Liver (tissue), 9 donors: ENCODE measurements around the gene SLN. TPM values are rescaled to one million over a fixed set of nuclear protein-coding genes. Genes with fewer than 3 reads are reported as not detected.

Experiments
- DNase-seq: peaks from one replicate; pipeline ENCODE4 v3.0.0-alpha.2; 2017; ENCODE audit warnings: low spot score
- H3K27ac ChIP-seq, 2 donors: one replicate each; pipeline ENCODE4 v1.7.0; 2013; ENCODE audit warnings: inconsistent platforms in 2 of 2, low read length in 2 of 2, control low read depth in 1 of 2, low read depth in 1 of 2, mild to moderate bottlenecking in 1 of 2
- H3K27me3 ChIP-seq, 4 donors: one replicate each; pipeline versions ENCODE4 v1.6.1 to v1.7.0; 2013; ENCODE audit warnings: low read length in 3 of 4, inconsistent platforms in 1 of 4, mild to moderate bottlenecking in 1 of 4, moderate library complexity in 1 of 4; ENCODE audit not compliant: control insufficient read depth in 4 of 4, insufficient read depth in 4 of 4
- H3K36me3 ChIP-seq, 4 donors: one replicate each; pipeline versions ENCODE4 v1.6.1 to v1.7.0; 2013; ENCODE audit warnings: low read length in 3 of 4, mild to moderate bottlenecking in 3 of 4, low read depth in 1 of 4, moderate library complexity in 1 of 4; ENCODE audit not compliant: control insufficient read depth in 4 of 4, insufficient read depth in 3 of 4
- H3K4me1 ChIP-seq, 4 donors: one replicate each; pipeline versions ENCODE4 v1.6.1 to v1.7.0; 2013; ENCODE audit warnings: low read length in 3 of 4, mild to moderate bottlenecking in 3 of 4, moderate library complexity in 1 of 4; ENCODE audit not compliant: control insufficient read depth in 4 of 4, insufficient read depth in 4 of 4
- H3K4me3 ChIP-seq, 3 donors: one replicate each; pipeline versions ENCODE4 v1.6.1 to v1.7.0; 2013; ENCODE audit warnings: low read length in 3 of 3, control low read depth in 1 of 3, low read depth in 1 of 3, mild to moderate bottlenecking in 1 of 3
- H3K9ac ChIP-seq, 2 donors: one replicate each; pipeline ENCODE4 v1.7.0; 2013; ENCODE audit warnings: low read length in 2 of 2, mild to moderate bottlenecking in 2 of 2, moderate library complexity in 2 of 2, control low read depth in 1 of 2, low read depth in 1 of 2
- H3K9me3 ChIP-seq, 4 donors: one replicate each; pipeline versions ENCODE4 v1.6.1 to v1.7.0; 2013; ENCODE audit warnings: low read length in 3 of 4; ENCODE audit not compliant: control insufficient read depth in 4 of 4
- EGR1 ChIP-seq, 2 donors: IDR thresholded peaks; 2 replicates each; pipeline ENCODE4 v1.6.1; 2016 to 2018; ENCODE audit warnings: antibody characterized with exemption in 2 of 2, low read depth in 2 of 2
- FOXA1 ChIP-seq: IDR thresholded peaks from 2 replicates; pipeline ENCODE4 v1.6.1; 2016; ENCODE audit warnings: antibody characterized with exemption
- FOXA2 ChIP-seq: IDR thresholded peaks from 2 replicates; pipeline ENCODE4 v1.6.1; 2016; ENCODE audit warnings: antibody characterized with exemption
- HNF4G ChIP-seq: IDR thresholded peaks from 2 replicates; pipeline ENCODE4 v1.6.1; 2016; ENCODE audit warnings: antibody characterized with exemption
- JUND ChIP-seq, 2 donors: IDR thresholded peaks; 2 replicates each; pipeline ENCODE4 v1.6.1; 2016; ENCODE audit warnings: antibody characterized with exemption in 2 of 2
- RAD21 ChIP-seq, 2 donors: IDR thresholded peaks; 2 replicates each; pipeline ENCODE4 v1.6.1; 2016; ENCODE audit warnings: antibody characterized with exemption in 2 of 2, mild to moderate bottlenecking in 2 of 2
- RXRA ChIP-seq, 2 donors: IDR thresholded peaks; 2 replicates each; pipeline ENCODE4 v1.6.1; 2017 to 2018; ENCODE audit warnings: antibody characterized with exemption in 2 of 2, mild to moderate bottlenecking in 1 of 2
- TAF1 ChIP-seq: conservative IDR thresholded peaks from 2 replicates; pipeline ENCODE4 v1.6.1; 2016; ENCODE audit warnings: antibody characterized with exemption, mild to moderate bottlenecking
- WGBS: extraction: QIAGEN DNeasy Blood & Tissue Kit; methylation state at CpG from one replicate; pipeline ENCODE4 v1.1.7; 2013; 5-methylcytosine and 5-hydroxymethylcytosine counted together
- polyA plus RNA-seq, 2 donors: library from polyadenylated mRNA; stranded (reverse) in 1 of 2; unstranded in 1 of 2; fragments of 200-250 nt in 1 of 2; fragments of >200 nt in 1 of 2; fragmentation: Nextera tagmentation in 1 of 2; extraction: Ambion mirVana in 1 of 2; gene quantifications; one replicate each; pipeline versions ENCODE4 v1.2.1 to v1.2.3, GENCODE V29; 2013 to 2015
- total RNA-seq, 2 donors: library from RNA; depleted of rRNA; stranded (reverse); fragments of >200 nt; gene quantifications; one replicate each; pipeline ENCODE4 v1.2.3, GENCODE V29; 2014
- TF ChIP-seq, protein P1 (sequence below): fragments of 150-350 bp; IDR thresholded peaks from 2 replicates; pipeline ENCODE4 v1.5.1; 2017; ENCODE audit warnings: improper control_type of control experiment, low read depth, low read length; ENCODE audit not compliant: missing input control
- TF ChIP-seq, protein P2 (sequence below): IDR thresholded peaks from 2 replicates; pipeline ENCODE4 v1.6.1; 2016; ENCODE audit warnings: antibody characterized with exemption
- TF ChIP-seq, protein P3 (sequence below): IDR thresholded peaks from 2 replicates; pipeline ENCODE4 v1.6.1; 2016; ENCODE audit warnings: antibody characterized with exemption, mild to moderate bottlenecking
- TF ChIP-seq, protein P4 (sequence below): IDR thresholded peaks from 2 replicates; pipeline ENCODE4 v1.6.1; 2016; ENCODE audit warnings: antibody characterized with exemption
- donor health status: healthy.
- donor health status: healthy.
- donor health status: healthy.
- donor health status: healthy.
- donor health status: healthy.

Gene SLN
- total and polyA plus RNA-seq, 4 donors = not detected

DNA sequence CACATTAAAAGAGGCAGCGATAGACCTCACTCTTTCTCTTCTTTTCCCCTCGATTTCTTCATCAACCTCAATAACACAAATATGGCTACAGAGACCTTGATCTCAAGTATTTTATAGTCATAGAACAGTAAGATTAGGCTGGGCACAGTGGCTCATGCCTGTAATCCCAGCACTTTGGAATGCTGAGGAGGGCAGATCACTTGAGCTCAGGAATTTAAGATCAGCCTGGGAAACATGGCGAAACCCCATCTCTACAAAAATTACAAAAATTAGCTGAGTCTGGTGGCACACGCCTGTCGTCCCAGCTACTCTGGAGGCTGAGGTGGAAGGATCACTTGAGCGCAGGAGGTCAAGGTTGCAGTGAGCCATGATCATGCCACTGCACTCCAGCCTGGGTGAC lies 14.6 kb downstream of the SLN start:
- Histone ChIP-seq H3K9me3 (no peaks in the 10 kb centered on the region), H3K4me3 (no peak overlapping the region), H3K27ac (no peak overlapping the region), H3K36me3 (no peaks in the 10 kb centered on the region), H3K27me3 (peaks cover 0 to 8% (median 0%) of the 10 kb centered on the region in 4 donors), H3K4me1 (no peaks in the 10 kb centered on the region), H3K9ac (no peak overlapping the region)
- WGBS = 87% methylated on average over 6 of the region's 6 CpGs
- no peak for TF ChIP-seq HNF4G
- no peak for TF ChIP-seq TAF1
- no peak for TF ChIP-seq FOXA1
- TF ChIP-seq RXRA (IDR thresholded peaks at IDR 0.05) = no peak
- no peak for TF ChIP-seq FOXA2
- TF ChIP-seq, protein P1, sequence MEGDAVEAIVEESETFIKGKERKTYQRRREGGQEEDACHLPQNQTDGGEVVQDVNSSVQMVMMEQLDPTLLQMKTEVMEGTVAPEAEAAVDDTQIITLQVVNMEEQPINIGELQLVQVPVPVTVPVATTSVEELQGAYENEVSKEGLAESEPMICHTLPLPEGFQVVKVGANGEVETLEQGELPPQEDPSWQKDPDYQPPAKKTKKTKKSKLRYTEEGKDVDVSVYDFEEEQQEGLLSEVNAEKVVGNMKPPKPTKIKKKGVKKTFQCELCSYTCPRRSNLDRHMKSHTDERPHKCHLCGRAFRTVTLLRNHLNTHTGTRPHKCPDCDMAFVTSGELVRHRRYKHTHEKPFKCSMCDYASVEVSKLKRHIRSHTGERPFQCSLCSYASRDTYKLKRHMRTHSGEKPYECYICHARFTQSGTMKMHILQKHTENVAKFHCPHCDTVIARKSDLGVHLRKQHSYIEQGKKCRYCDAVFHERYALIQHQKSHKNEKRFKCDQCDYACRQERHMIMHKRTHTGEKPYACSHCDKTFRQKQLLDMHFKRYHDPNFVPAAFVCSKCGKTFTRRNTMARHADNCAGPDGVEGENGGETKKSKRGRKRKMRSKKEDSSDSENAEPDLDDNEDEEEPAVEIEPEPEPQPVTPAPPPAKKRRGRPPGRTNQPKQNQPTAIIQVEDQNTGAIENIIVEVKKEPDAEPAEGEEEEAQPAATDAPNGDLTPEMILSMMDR = no peak
- TF ChIP-seq JUND (IDR thresholded peaks at IDR 0.05) = no peak
- TF ChIP-seq RAD21 (IDR thresholded peaks at IDR 0.05) = no peak
- TF ChIP-seq, protein P2, sequence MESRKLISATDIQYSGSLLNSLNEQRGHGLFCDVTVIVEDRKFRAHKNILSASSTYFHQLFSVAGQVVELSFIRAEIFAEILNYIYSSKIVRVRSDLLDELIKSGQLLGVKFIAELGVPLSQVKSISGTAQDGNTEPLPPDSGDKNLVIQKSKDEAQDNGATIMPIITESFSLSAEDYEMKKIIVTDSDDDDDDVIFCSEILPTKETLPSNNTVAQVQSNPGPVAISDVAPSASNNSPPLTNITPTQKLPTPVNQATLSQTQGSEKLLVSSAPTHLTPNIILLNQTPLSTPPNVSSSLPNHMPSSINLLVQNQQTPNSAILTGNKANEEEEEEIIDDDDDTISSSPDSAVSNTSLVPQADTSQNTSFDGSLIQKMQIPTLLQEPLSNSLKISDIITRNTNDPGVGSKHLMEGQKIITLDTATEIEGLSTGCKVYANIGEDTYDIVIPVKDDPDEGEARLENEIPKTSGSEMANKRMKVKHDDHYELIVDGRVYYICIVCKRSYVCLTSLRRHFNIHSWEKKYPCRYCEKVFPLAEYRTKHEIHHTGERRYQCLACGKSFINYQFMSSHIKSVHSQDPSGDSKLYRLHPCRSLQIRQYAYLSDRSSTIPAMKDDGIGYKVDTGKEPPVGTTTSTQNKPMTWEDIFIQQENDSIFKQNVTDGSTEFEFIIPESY = no peak
- no peak for DNase-seq

DNA sequence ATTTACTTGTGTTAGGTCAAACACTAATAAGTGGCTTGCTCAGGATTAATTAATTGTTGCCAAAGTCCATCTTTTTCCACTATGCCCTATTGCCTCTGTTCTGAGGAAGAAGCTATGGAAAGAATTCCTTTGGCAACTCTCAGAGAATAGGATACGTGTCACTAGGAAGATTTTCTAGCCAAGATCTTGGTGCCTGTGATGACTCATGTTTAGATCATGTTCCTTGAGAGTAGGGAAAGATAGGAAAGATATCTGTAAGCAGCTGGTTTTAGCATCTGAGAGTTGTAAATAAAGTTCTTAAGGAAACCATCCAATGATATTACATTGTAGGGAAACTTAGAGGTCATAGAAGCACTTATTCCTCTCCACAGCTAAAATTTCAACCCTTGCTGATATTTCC lies 15.7 kb downstream of the SLN start:
- Histone ChIP-seq H3K9ac (no peak overlapping the region), H3K27ac (no peak overlapping the region), H3K4me1 (no peaks in the 10 kb centered on the region), H3K27me3 (peaks cover 0 to 8% (median under 1%) of the 10 kb centered on the region in 4 donors), H3K4me3 (no peak overlapping the region), H3K9me3 (no peaks in the 10 kb centered on the region), H3K36me3 (no peaks in the 10 kb centered on the region)
- TF ChIP-seq, protein P3, sequence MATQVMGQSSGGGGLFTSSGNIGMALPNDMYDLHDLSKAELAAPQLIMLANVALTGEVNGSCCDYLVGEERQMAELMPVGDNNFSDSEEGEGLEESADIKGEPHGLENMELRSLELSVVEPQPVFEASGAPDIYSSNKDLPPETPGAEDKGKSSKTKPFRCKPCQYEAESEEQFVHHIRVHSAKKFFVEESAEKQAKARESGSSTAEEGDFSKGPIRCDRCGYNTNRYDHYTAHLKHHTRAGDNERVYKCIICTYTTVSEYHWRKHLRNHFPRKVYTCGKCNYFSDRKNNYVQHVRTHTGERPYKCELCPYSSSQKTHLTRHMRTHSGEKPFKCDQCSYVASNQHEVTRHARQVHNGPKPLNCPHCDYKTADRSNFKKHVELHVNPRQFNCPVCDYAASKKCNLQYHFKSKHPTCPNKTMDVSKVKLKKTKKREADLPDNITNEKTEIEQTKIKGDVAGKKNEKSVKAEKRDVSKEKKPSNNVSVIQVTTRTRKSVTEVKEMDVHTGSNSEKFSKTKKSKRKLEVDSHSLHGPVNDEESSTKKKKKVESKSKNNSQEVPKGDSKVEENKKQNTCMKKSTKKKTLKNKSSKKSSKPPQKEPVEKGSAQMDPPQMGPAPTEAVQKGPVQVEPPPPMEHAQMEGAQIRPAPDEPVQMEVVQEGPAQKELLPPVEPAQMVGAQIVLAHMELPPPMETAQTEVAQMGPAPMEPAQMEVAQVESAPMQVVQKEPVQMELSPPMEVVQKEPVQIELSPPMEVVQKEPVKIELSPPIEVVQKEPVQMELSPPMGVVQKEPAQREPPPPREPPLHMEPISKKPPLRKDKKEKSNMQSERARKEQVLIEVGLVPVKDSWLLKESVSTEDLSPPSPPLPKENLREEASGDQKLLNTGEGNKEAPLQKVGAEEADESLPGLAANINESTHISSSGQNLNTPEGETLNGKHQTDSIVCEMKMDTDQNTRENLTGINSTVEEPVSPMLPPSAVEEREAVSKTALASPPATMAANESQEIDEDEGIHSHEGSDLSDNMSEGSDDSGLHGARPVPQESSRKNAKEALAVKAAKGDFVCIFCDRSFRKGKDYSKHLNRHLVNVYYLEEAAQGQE = no peak
- TF ChIP-seq JUND (IDR thresholded peaks at IDR 0.05) (peak in 1 of 2 donors; percentile 27), HNF4G (no peak)
- no peak for DNase-seq
- WGBS = 49% methylated on average over 1 of the region's 1 CpG

DNA sequence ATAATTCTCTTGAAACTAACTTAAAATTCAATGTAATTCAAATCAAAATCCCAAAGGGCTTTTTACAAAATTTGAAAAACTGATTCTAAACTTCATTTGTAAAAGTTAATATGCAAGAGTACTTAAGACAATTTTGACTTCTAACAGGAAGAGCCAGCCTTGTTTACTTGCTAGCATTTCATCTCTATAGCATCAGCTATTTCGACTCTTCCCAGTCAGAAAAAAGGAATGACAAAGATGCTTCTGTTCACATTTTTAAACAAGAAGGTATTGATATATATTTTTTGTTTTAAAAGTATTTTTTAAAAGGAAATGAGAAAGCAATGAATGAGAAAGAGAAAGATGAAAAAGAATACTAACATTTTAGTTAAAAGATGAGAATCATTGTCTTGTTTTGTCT lies 16.4 kb downstream of the SLN start:
- no peaks in the 10 kb centered on the region for H3K36me3 ChIP-seq
- 59% methylated on average over 1 of the region's 1 CpG for WGBS
- DNase-seq = no peak

More for the DNA sequence above, 16.4 kb downstream of the SLN start:
- Histone ChIP-seq H3K4me1 (no peaks in the 10 kb centered on the region), H3K27ac (no peak overlapping the region), H3K9ac (no peak overlapping the region), H3K27me3 (peaks cover 0 to 8% (median under 1%) of the 10 kb centered on the region in 4 donors), H3K9me3 (no peaks in the 10 kb centered on the region), H3K4me3 (no peak overlapping the region)
- TF ChIP-seq, protein P3 = no peak
- TF ChIP-seq, protein P4, sequence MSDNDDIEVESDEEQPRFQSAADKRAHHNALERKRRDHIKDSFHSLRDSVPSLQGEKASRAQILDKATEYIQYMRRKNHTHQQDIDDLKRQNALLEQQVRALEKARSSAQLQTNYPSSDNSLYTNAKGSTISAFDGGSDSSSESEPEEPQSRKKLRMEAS = no peak
- no peak for TF ChIP-seq EGR1 (IDR thresholded peaks at IDR 0.05; ENCODE audit: low read depth in 2 of 2)
- TF ChIP-seq JUND (IDR thresholded peaks at IDR 0.05) = no peak
- no peak for TF ChIP-seq HNF4G
